H1 (cell line): ENCODE results near the gene GSK3B. TPM values are rescaled to one million over a fixed set of nuclear protein-coding genes. Genes with fewer than 3 reads are reported as not detected.
A peak's percentile ranks its signal among the peaks of the same experiment; 100 is the strongest.

ENCODE experiments used
- BACH1 ChIP-seq: IDR thresholded peaks from 2 replicates; pipeline ENCODE4 v1.6.1; 2012; ENCODE audit warnings: low read length, improper control_type of control experiment
- CBX5 ChIP-seq: fragments of 300-800, 300-1000 bp; sonication (generic); IDR thresholded peaks from 2 replicates; pipeline ENCODE4 v1.7.1; 2016; ENCODE audit warnings: antibody characterized with exemption, low read length, low read depth
- CEBPB ChIP-seq: IDR thresholded peaks from 2 replicates; pipeline ENCODE4 v1.6.1; 2012; ENCODE audit warnings: low read depth, low read length
- CREB1 ChIP-seq: IDR thresholded peaks from 2 replicates; pipeline ENCODE4 v1.6.1; 2012; ENCODE audit warnings: inconsistent platforms
- CTCF ChIP-seq, 3 experiments: IDR thresholded peaks; 1 replicate in 2 of 3; 2 replicates in 1 of 3; pipeline versions ENCODE4 v1.5.1 to v1.6.1; 2011; ENCODE audit warnings: low read length in 3 of 3, mild to moderate bottlenecking in 3 of 3, inconsistent platforms in 2 of 3, low read depth in 1 of 3, moderate library complexity in 1 of 3; ENCODE audit not compliant: insufficient read depth in 1 of 3; ENCODE audit errors: control extremely low read depth in 1 of 3
- GTF2F1 ChIP-seq: IDR thresholded peaks from 2 replicates; pipeline ENCODE4 v1.6.1; 2012; ENCODE audit warnings: low read depth, low read length, improper control_type of control experiment, borderline replicate concordance
- JUN ChIP-seq: IDR thresholded peaks from 2 replicates; pipeline ENCODE4 v1.6.1; 2011; ENCODE audit warnings: low read depth, mild to moderate bottlenecking, improper control_type of control experiment, low read length
- KDM5A ChIP-seq: fragments of 200-600 bp; IDR thresholded peaks from 2 replicates; pipeline ENCODE4 v1.7.1; 2012; ENCODE audit warnings: mild to moderate bottlenecking, low read length, inconsistent platforms, mixed read lengths
- RAD21 ChIP-seq, 2 experiments: IDR thresholded peaks in 1 of 2; conservative IDR thresholded peaks in 1 of 2; 2 replicates each; pipeline ENCODE4 v1.6.1; 2011; ENCODE audit warnings: low read depth in 2 of 2, low read length in 2 of 2, improper control_type of control experiment in 1 of 2, inconsistent platforms in 1 of 2, mild to moderate bottlenecking in 1 of 2, moderate library complexity in 1 of 2
- RXRA ChIP-seq: IDR thresholded peaks from 2 replicates; pipeline ENCODE4 v1.6.1; 2011; ENCODE audit warnings: low read depth, mild to moderate bottlenecking, low read length, moderate library complexity; ENCODE audit not compliant: insufficient read depth
- SAP30 ChIP-seq: fragments of 300-600 bp; sonication (generic); IDR thresholded peaks from 2 replicates; pipeline ENCODE4 v1.7.1; 2012; ENCODE audit warnings: low read length, moderate library complexity, mild to moderate bottlenecking, inconsistent platforms; ENCODE audit not compliant: insufficient read depth, insufficient replicate concordance
- SP1 ChIP-seq: IDR thresholded peaks from 2 replicates; pipeline ENCODE4 v1.6.1; 2011; ENCODE audit warnings: low read depth, low read length
- SUZ12 ChIP-seq: fragments of 200-600 bp; sonication (generic); IDR thresholded peaks from 2 replicates; pipeline ENCODE4 v1.6.1; 2012; ENCODE audit warnings: mild to moderate bottlenecking, inconsistent platforms, low read length, moderate library complexity, mixed read lengths
- TAF7 ChIP-seq: optimal IDR thresholded peaks from 2 replicates; pipeline ENCODE3; 2011; ENCODE audit warnings: low read depth, mild to moderate bottlenecking, inconsistent platforms, low read length, moderate library complexity, borderline replicate concordance
- YY1 ChIP-seq: IDR thresholded peaks from 2 replicates; pipeline ENCODE4 v1.6.1; 2011; ENCODE audit warnings: low read depth, mild to moderate bottlenecking, low read length
- polyA plus RNA-seq, 7 experiments: library from polyadenylated mRNA; depleted of rRNA in 3 of 7; stranded (reverse) in 5 of 7; unstranded in 2 of 7; fragments of >200 nt in 5 of 7; fragments of 200-250 nt in 2 of 7; gene quantifications; 1 replicate in 5 of 7; 2 replicates in 1 of 7; 4 replicates in 1 of 7; pipeline versions ENCODE4 v1.2.1 to v1.2.3, GENCODE V29; 2011 to 2013; ENCODE audit warnings: missing spikeins in 2 of 7, mixed read lengths in 2 of 7
- total RNA-seq: library from RNA; stranded (reverse); fragmentation: NEBNext Ultra II Directional; extraction: Animal tissue kit (Norgen Biotek cat#: 25700); gene quantifications from 2 replicates; pipeline ENCODE4 v1.2.1, GENCODE V29; 2021

Gene GSK3B
- total and polyA plus RNA-seq, 2 of the 8 experiments (the other 6 are each of a cell fraction or from before 2014, with no cell fraction given), result 24.2 to 50.7 TPM

DNA sequence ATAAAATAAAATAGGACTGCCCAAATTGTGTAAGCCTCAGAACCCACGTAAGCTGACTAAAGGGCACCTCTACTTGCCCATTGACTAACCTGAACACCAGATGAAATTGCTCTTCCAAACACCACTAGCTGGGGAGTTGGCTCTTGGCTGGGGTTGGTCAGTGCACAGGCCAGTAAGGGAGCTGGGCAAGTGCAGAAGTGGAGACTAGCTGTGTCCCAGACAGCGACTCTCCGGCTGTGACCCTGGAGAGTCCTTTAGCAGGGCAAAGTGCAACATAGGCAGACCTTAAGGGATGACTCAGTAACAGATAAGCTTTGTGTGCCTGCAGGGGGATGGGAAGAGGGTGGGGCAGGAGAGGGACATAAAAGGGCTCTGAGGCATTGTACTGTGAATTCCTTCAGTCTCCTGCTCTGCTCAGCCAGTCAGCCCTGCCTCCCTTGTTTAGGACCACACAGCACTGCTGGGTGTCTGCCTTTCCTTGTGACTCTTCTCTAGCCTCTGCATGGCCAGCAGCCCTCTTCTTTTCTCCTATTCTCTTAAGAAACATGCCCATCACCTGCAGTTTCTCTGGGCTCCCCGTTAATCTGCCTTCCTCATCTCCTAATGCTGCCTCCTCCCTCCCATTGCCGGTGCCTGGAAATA, 299.2 kb downstream of the GSK3B start (continued):
- TF ChIP-seq CBX5 (no peak), KDM5A (no peak), GTF2F1 (no peak), RAD21 (IDR thresholded peaks at IDR 0.05 in 1 of 2, conservative IDR thresholded peaks at IDR 0.05 in 1 of 2; ENCODE audit: low read depth in 2 of 2, low read length in 2 of 2) (peak in 1 of 2 experiments; percentile 6; a peak in 1 of 4 replicates), CTCF (IDR thresholded peaks at IDR 0.05; ENCODE audit: control extremely low read depth in 1 of 3, insufficient read depth in 1 of 3, low read depth in 1 of 3, low read length in 3 of 3) (no peak), YY1 (0 out of 2 replicates have a peak, but pooled peaks have one; percentile 15), TAF7 (no peak), BACH1 (no peak; the same call in 1 of the 2 replicates), SUZ12 (no peak), SAP30 (no peak), JUN (no peak), CREB1 (no peak), SP1 (peak; percentile 41; the same call in 1 of the 2 replicates), RXRA (no peak), CEBPB (no peak)
